T47D (cell line): ENCODE data around the gene PIP4K2B.

Experiments used
- DNase-seq, 2 experiments: peaks; one replicate each; pipeline versions ENCODE4 v3.0.0 to v3.0.0-alpha.2; 2011 to 2012; ENCODE audit warnings: low read depth in 1 of 2, low spot score in 1 of 2
- JUND ChIP-seq: IDR thresholded peaks from 2 replicates; pipeline ENCODE4 v1.6.1; 2012; ENCODE audit warnings: low read depth
- in situ Hi-C: cut with HindIII; loops from 2 replicates; pipeline ENCODE4 v1.10.0; 2016; ENCODE audit warnings: low sequenced_read_pairs, low pct_unique_long_range_greater_than_20kb

PIP4K2B gene

DNA sequence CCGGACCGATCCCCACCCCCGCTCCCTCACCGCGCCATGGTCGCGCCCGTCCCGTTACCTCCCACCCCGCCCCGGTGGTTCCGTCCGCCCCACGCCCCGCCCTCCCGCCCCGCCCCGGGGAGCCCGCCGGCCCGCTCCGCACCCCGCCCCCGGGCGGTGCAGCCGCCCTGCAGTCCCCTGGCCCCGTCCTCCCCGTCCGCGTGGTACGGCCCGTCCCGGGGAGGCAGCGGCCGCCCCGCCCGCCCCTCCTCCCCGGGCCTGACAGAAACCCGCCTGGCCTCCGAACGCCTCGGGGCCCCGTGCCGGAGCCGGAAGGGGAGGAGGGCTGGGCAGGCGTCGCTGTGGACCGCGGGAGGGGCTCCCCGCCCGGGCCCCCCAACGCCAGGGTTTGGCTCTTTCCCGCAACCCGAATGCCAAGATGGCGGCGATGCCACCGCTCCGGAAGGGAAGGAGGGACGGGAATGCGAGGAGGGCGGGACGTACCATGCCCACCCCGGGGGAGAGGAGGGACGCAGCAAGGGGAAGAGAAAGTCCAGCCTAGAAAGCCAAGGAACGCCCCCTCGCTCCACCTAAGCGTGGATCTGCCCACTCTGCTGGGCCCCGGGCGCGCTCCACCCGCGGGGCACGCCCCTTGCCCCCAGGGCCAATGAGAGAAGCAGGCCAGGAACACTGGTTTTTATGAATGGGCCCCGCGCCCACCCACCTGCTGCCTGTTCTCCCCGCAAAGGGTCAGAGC is at the start of gene PIP4K2B:
PIP4K2B (minus strand) TSS at position 56 of the 736 bp plus-strand sequence. CDS start 132 bp downstream, outside the sequence.
- in situ Hi-C loops: no loop called here
- no peak for TF ChIP-seq JUND
- DNase-seq: peak; percentile 96 to 99

DNA sequence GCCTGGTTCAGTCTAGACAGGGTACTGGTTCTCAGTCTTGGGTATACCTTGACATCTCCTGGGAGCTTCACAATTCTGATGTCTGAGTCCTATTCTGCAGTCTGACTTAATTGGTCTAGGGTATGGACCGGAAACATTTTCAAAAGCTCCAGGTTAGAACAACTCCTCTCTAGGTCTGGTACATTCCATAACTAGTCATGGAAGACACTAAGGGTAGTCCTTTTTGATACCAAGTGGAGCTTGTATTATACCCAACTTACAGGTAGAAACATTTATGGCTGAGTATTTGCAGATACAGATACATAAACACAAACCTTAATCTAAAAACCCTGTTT is 49.2 kb upstream of the PIP4K2B start:
- in situ Hi-C loops: no loop called here
- no peak for TF ChIP-seq JUND
- no peak for DNase-seq

DNA sequence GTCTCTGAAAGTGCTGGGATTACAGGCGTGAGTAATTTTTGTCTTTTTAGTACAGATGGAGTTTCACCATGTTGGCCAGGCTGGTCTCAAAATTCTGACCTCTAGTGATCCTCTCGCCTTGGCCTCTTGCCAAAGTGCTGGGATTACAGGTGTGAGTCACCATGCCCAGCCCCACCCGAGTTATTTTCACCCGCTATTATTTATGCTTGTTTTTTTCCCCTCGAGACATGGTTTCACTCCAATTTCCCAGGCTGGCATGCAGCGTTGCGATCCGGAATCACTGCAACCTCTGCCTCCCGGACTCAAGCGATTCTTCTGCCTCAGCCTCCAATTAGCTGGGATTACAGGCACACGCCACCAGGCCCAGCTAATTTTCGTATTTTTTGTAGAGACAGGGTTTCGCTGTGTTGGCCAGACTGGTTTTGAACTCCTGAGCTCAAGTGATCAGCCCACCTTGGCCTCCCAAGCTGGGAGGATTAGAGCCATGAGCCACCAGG is 45.0 kb upstream of the PIP4K2B start:
- no peak for DNase-seq
- in situ Hi-C loops: no loop called here
- TF ChIP-seq JUND: no peak

DNA sequence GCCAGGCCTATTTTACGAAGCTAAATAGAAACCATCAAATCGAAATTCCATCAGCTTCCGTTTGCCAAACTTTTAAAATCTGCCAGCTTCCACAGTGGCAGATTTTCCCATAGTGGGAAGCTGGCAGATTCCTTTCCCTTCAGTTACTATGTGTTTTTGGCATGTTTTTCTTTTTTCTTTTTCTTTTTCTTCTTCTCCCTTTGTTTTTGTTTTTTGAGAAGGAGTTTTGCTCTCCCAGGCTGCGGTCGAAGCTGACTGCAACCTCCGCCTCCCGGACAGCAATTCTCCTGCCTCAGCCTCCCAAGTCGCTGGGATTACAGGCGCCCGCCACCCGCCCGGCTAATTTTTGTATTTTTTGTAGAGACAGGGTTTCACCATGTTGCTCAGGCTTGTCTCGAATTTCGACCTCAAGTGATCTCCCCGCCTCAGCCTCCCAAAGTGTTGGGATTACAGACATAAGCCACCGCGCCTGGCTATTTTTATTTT is 26.4 kb upstream of the PIP4K2B start:
- DNase-seq: no peak
- in situ Hi-C loops: no loop called here
- TF ChIP-seq JUND: no peak

DNA sequence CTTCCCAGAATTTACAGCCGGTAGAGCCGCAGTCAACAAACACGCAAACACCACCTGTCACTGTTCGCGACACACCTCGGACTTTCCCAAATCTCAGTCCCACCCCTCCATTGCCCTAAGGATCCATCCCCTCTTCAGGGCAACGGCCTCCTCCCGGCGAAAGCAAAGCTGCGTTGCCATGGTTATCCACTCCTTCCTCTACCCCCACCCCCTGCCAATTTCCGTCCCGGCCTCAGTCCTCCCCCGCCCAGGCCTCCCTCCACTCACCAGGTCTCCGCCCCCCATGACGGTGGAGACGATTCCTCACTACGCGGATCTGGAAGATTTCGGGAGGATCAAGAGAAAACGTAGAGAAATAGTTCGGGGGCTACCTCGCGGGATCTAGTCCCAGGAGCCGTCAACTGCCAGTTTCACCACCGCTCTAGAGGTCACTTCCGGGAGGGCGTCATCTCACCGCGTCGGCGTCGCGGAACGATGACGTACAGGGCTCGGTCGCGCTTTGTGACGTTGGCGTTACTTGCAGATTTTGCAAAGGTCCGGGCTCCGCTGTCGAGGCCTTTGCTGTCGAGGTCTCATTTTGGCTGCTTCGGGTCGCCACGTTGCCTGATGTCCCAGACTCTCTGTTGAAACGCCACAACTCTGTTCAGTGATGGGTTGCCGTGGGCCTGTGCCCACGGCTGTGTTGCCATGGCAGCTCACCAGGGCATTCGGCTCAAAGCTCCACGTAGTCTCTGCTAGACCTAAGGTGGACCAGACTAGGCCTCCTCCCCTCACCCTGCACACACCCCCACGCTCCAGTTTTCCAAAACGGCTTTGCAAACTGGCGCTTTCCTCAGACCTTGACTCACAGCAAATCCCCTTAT is 25.8 kb upstream of the PIP4K2B start, which contains the start of gene CWC25:
CWC25 (minus strand) TSS at position 423 of the 863 bp plus-strand sequence; CDS start at position 285, 138 bp downstream.
- no peak for TF ChIP-seq JUND
- peak; percentile 85 to 98 for DNase-seq
- in situ Hi-C loops: no loop called here

DNA sequence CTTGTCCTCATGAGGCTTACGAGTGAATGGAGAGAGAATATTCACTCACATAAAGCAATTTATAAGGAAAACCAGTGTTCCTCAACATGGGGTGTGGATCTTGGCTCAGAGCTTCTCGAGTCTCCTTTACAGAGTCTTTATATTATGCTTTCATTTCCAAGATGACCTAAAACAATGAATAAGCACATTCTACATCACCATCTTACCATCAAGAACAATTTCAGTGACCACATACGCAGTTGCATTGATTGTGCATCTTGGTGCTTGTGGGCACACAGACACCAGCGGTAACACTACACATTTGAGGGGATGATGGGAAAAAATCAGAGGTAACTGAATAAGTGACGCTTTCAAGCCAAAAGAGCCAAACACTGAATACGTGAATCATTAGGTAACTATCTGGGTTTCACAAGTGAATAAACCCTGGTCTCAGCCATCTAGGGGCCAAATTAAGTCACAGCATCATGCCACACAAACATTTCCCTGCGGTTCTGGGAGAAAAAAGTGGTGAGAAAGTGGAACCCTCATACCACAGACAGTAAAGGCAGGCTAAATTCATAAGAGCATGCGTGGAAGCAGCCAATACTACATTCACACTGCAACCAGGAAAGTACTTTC is 16.3 kb upstream of the PIP4K2B start:
- peak in 1 of 2 experiments; percentile 35 for DNase-seq
- TF ChIP-seq JUND: no peak
- in situ Hi-C loops: no loop called here

DNA sequence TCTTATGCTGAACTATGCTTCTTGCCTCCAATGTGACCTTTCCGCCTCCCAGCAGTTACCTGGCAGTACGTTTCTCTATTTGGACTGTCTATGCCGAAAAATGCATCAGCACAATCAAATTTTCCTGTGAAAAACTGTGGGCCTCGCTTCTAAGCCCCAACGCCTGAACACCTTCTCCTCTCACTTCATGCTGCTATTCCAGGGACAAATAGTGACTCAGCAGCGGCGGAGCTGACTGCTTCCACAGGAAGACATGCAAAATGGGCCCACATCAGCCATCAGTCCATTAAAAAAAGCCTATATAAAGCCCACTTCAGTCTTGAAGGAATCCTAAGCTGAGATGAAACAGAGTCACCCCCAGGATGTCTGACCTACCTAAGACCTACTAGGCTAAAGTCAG is 10.5 kb upstream of the PIP4K2B start:
- no peak for TF ChIP-seq JUND
- no peak for DNase-seq
- in situ Hi-C loops: no loop called here

DNA sequence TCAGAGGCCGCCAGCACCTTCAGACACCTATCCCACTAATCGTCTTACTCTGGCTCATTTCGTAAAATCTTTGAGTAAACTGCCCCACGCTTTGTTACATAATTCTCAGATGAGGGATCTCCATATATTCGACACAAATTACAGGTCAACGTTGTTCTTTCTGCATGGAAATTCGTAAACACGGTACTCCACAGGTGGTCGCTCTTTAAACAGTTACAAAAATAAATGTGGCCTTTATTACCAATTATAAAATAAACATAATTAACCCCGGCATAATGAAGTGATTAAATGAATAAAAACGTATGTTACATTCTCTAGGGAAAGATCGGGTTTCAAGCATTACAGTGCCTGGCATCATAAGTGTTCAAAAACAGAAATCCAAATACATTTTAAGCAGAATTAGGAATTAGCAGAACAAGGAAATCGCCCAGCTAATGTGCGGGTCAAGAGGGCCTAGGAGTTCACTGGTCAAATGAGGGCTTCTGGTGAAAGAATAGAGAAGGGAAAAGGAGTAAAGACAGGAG is 943 bp upstream of the PIP4K2B start:
- TF ChIP-seq JUND: no peak
- DNase-seq: no peak
- in situ Hi-C loops: no loop called here

DNA sequence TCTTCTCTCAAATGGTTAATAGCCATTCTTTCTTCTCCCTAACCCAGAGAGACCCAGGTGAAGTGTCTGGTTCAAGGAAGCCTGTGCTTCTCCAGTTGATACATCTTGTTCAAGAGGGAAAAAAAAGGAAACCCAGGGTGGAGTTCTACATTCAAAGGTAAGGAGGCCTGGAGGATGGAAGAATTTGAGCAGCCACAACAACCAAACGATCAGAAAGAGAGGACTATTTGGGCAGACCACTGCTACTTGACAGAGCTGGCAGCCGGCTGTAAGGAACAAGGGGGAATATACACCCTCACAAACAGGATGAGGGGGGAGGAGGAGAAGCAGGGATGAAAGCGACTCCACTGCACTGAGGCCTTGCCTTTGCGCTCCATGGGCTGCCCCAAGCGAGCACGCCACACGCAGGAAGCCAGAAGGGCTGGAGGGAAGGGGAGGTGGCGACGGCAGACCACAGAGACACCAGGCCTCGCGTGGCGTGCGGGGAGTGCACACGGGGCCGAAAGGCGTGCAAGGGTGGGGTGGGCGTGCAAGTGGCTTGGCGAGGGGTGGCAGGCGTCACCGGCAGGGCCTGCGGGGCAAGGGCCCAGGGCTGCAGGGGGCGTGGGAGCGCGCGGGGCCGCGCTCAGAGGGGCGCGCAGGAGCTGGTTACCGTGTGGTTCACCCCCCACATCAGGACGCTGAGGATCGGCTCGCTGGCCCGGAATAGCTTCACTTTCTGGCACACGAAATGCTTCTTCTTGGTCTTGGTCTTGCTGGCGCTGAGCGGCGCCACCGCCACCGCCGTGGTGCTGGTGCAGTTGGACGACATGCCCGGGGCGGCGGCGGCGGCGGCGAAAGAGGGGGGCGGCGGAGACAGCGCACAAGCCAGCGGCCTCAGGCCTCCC is 499 bp downstream of the PIP4K2B start:
- peak; percentile 50 to 57 for DNase-seq
- TF ChIP-seq JUND: no peak
- in situ Hi-C loops: no loop called here

DNA sequence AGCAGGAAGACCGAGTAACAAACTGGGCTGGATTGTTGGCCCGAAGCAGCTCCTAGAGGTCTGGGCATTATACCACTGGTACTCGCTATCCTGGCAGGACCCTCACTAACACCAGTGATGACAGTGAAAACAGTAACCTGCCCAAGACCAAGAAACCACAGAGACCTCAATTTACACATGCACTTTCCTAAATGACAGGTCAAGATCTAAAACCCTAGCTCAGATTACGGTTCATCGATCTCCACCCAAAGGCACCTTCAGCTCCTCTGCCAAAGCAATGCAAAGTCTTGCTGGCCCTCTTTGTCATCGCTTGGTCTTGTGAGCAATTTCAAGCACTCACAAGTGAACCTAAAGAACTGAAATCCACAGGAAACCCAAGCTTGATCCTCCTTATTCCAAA is 1.5 kb downstream of the PIP4K2B start:
- no peak for DNase-seq
- in situ Hi-C loops: no loop called here
- TF ChIP-seq JUND: no peak

DNA sequence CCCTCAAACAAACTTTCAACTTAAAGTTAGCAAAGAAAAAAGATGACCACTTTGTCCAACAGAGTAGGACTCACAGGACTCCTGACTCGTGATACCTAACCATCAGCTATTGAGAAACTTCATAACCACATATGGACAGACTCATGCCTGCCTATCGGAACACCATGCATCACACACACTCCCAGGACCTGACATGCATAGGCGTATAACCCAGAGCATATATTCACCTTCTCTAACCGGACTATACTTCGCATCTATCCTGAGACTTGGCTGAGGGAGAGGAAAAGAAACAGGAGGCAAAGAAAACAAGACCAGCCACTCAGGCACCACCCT is 2.2 kb downstream of the PIP4K2B start:
- no peak for DNase-seq
- no peak for TF ChIP-seq JUND
- in situ Hi-C loops: no loop called here

DNA sequence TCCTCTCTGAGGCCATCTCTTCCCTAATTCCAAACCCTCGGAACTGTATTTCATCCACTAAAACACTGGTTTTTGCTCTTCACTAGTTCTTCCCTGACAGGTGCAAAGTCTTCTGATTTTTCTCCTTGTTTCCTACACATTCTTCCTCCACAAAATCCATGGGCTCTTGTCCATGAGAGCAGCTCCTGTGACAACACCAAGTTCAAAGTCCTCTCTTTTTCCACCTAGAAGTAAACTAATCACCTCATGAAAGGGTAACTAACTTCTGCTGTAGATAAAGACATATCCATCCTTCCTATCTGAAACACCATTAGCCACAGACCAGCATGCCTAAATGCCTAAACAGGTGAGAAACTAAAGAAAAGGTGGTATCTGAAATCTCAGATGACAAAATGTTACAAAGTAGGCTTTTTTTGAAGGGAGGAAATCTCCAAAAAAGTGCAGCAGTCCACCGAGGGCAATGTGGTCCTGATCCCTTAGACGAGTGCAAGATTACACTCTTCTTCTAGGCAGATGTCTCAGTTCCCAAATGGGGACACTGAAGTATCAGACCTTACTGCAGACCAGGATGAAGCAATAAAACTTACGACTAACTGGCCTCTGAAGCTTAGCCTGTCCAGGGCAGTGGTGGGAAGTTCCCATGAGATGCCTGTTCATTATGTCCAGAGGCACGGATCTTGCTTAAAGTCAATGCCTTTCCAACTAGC is 2.8 kb downstream of the PIP4K2B start:
- in situ Hi-C loops: no loop called here
- TF ChIP-seq JUND: no peak
- no peak for DNase-seq
